Stomach (tissue), 9 donors: ENCODE results near the gene MRPL3. TPM values are rescaled to one million over a fixed set of nuclear protein-coding genes. Genes with fewer than 3 reads are reported as not detected.

Experiments used
- DNase-seq, 2 donors: peaks; one replicate each; pipeline versions ENCODE4 v3.0.0 to v3.0.0-alpha.2; 2013 to 2019
- H3K27ac ChIP-seq, 5 donors: fragments of 200-600 bp in 4 of 5; sonication (generic) in 4 of 5; one replicate each; pipeline ENCODE4 v1.5.1; 2013 to 2019; ENCODE audit warnings: mild to moderate bottlenecking in 1 of 5, moderate library complexity in 1 of 5
- H3K27me3 ChIP-seq, 3 donors: fragments of 200-600 bp; sonication (generic); one replicate each; pipeline ENCODE4 v1.5.1; 2017 to 2019; ENCODE audit warnings: mixed run types in 1 of 3
- H3K36me3 ChIP-seq, 4 donors: fragments of 200-600 bp; sonication (generic); 1 replicate in 3 of 4; 2 replicates in 1 of 4; pipeline ENCODE4 v1.5.1; 2016 to 2019
- H3K4me1 ChIP-seq, 4 donors: fragments of 200-600 bp; sonication (generic); one replicate each; pipeline ENCODE4 v1.5.1; 2016 to 2019
- H3K4me3 ChIP-seq, 4 donors: fragments of 200-600 bp; sonication (generic) in 3 of 4; one replicate each; pipeline ENCODE4 v1.5.1; 2016 to 2019; ENCODE audit warnings: mild to moderate bottlenecking in 1 of 4
- H3K9me3 ChIP-seq, 4 donors: fragments of 200-600 bp; sonication (generic); one replicate each; pipeline ENCODE4 v1.5.1; 2016 to 2019
- EP300 ChIP-seq: sonication (generic); formaldehyde crosslinking; IDR thresholded peaks from one replicate; pipeline ENCODE4 v1.6.1; 2017; ENCODE audit warnings: antibody characterized with exemption
- POLR2A ChIP-seq, 4 donors: fragments of 450-650 bp; IDR thresholded peaks; one replicate each; pipeline ENCODE4 v1.6.1; 2016; ENCODE audit warnings: antibody characterized with exemption in 4 of 4, control low read depth in 2 of 4, mild to moderate bottlenecking in 1 of 4, moderate library complexity in 1 of 4
- POLR2AphosphoS5 ChIP-seq, 3 donors: sonication (generic); formaldehyde crosslinking; IDR thresholded peaks; one replicate each; pipeline ENCODE4 v1.6.1; 2016; ENCODE audit warnings: antibody characterized with exemption in 3 of 3
- WGBS, 5 donors: extraction: QIAGEN DNeasy Blood & Tissue Kit in 3 of 5; methylation state at CpG; one replicate each; pipeline versions ENCODE4 v1.1.5 to v1.1.7; 2013 to 2018; 5-methylcytosine and 5-hydroxymethylcytosine counted together
- intact Hi-C: fragments of 100-400 bp; cut with DNase I; formaldehyde crosslinking; loops from one replicate; pipeline ENCODE4 v1.15.1; 2023; ENCODE audit warnings: low total_unique reads
- polyA plus RNA-seq, 3 donors: library from polyadenylated mRNA; stranded (reverse); fragments of 200-250 nt; gene quantifications; one replicate each; pipeline ENCODE4 v1.2.3, GENCODE V29; 2013
- small RNA-seq, 4 donors: library from RNA; depleted of rRNA; stranded (forward); fragments of <200 nt; gene quantifications; one replicate each; pipeline ENCODE3, GENCODE V24; 2016
- total RNA-seq, 5 donors: library from RNA; depleted of rRNA; stranded (reverse); fragments of >200 nt; gene quantifications; one replicate each; pipeline versions ENCODE4 v1.1.0 to v1.2.3, GENCODE V29; 2014 to 2016
- TF ChIP-seq, protein P1 (sequence below), 7 experiments: fragments of 450-650 bp in 4 of 7; fragments of 200-600 bp in 3 of 7; sonication (generic) in 3 of 7; IDR thresholded peaks; one replicate each; pipeline ENCODE4 v1.5.1; 2016 to 2019; ENCODE audit warnings: antibody characterized with exemption in 7 of 7, control low read depth in 2 of 7, mild to moderate bottlenecking in 1 of 7
- donor health status: healthy with polysubstance abuse.
- donor health status: Bipolar disorder and iron deficiency.
- donor health status: healthy.

Gene MRPL3
- total and polyA plus RNA-seq, 8 donors, result 12.8 to 99.0 (median 63.2) TPM

DNA sequence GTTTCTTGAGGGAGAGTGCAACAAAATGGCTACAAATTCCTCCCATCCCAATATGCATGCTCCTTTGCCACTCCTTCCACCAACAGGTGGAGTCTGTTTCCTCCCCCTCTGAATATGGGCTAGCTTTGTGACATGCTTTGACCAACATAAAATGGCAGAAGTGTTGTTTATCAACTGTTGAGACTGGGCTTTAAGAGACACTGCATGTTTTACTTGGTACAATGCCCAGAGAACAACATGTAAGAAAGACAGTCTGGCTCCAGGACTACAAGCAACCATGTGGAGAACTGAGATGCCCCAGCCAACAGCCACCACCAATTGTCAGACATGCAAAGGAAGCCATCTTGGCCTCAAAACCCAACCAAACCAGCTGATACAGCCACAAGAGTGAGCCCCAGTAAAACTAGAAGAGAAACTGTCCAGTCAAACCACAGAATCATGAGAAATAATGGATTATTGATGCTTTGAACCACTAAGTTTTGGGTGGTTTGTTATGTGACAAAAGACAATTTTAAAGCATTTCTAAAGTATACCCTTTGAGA is 80.7 kb downstream of the MRPL3 start:
- no peaks in the 10 kb centered on the region for H3K9me3 ChIP-seq
- TF ChIP-seq POLR2A (IDR thresholded peaks at IDR 0.05), result no peak
- TF ChIP-seq POLR2AphosphoS5 (IDR thresholded peaks at IDR 0.05), result no peak
- TF ChIP-seq, protein P1, sequence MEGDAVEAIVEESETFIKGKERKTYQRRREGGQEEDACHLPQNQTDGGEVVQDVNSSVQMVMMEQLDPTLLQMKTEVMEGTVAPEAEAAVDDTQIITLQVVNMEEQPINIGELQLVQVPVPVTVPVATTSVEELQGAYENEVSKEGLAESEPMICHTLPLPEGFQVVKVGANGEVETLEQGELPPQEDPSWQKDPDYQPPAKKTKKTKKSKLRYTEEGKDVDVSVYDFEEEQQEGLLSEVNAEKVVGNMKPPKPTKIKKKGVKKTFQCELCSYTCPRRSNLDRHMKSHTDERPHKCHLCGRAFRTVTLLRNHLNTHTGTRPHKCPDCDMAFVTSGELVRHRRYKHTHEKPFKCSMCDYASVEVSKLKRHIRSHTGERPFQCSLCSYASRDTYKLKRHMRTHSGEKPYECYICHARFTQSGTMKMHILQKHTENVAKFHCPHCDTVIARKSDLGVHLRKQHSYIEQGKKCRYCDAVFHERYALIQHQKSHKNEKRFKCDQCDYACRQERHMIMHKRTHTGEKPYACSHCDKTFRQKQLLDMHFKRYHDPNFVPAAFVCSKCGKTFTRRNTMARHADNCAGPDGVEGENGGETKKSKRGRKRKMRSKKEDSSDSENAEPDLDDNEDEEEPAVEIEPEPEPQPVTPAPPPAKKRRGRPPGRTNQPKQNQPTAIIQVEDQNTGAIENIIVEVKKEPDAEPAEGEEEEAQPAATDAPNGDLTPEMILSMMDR (IDR thresholded peaks at IDR 0.05), result no peak
- no peak for TF ChIP-seq EP300
- no peaks in the 10 kb centered on the region for H3K36me3 ChIP-seq
- H3K4me1 ChIP-seq, result no peaks in the 10 kb centered on the region
- intact Hi-C loops, result no loop called here
- H3K4me3 ChIP-seq, result no peak overlapping the region
- H3K27ac ChIP-seq, result no peak overlapping the region
- no peaks in the 10 kb centered on the region for H3K27me3 ChIP-seq
- DNase-seq, result no peak

DNA sequence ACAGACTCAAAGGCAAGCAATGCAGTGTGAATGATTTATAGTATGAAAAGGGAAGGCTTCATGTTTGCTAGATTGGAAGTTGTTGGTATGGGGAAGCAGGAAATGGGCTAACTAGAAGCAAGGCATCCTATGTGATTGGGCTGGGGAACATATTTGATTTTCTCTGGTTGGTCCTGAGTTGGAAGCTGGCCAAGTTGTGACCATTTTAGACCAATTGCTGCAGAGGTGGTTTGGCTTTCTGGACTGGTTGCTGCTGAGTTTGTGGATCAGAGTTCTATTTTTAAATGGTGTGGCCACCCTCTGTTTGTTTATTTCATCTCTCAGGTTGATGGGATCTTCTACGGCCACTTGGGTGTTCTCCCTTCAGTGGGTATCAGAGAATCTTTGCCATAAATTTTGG is 81.5 kb downstream of the MRPL3 start:
- Histone ChIP-seq H3K4me3 (no peak overlapping the region), H3K27ac (no peak overlapping the region), H3K4me1 (no peaks in the 10 kb centered on the region), H3K9me3 (no peaks in the 10 kb centered on the region), H3K36me3 (no peaks in the 10 kb centered on the region), H3K27me3 (no peaks in the 10 kb centered on the region)
- TF ChIP-seq, protein P1 (IDR thresholded peaks at IDR 0.05), result no peak
- no peak for TF ChIP-seq POLR2AphosphoS5 (IDR thresholded peaks at IDR 0.05)
- no peak for TF ChIP-seq EP300
- TF ChIP-seq POLR2A (IDR thresholded peaks at IDR 0.05), result no peak
- WGBS, 5 donors, result 80 to 95% (median 93%) methylated on average over 1 of the region's 1 CpG
- no peak for DNase-seq
- intact Hi-C loops, result no loop called here

DNA sequence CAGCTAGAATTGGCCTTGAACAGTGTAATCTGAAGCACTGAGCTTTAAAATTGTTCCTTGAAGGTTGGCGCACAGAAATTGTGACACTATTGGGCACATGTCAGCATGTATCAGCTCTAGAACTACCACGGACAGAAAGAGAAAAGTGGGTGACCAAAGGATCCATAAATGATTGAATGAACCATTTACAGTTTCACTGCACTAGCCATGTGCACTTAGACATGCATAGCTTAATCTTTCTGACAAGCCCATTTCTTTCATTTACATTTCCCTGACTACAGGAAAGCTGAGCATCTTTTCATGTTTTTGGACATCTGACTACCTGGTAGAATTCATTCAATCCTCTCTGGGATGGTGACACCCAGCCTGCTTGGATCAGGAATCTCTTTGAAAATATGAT is 85.0 kb downstream of the MRPL3 start:
- 83 to 96% (median 90%) methylated on average over 2 of the region's 2 CpGs for WGBS, 5 donors
- no peaks in the 10 kb centered on the region for H3K27me3 ChIP-seq
- no peak for DNase-seq
- H3K4me3 ChIP-seq, result no peak overlapping the region
- H3K27ac ChIP-seq, result no peak overlapping the region
- no peaks in the 10 kb centered on the region for H3K4me1 ChIP-seq
- no peaks in the 10 kb centered on the region for H3K9me3 ChIP-seq
- TF ChIP-seq POLR2AphosphoS5 (IDR thresholded peaks at IDR 0.05) (no peak), EP300 (no peak), POLR2A (IDR thresholded peaks at IDR 0.05) (no peak)
- TF ChIP-seq, protein P1 (IDR thresholded peaks at IDR 0.05), result no peak
- no peaks in the 10 kb centered on the region for H3K36me3 ChIP-seq
- intact Hi-C loops, result no loop called here

Small RNA genes within 50 kb of the gene (small RNA-seq; reads per million reads assigned to genes)
- gene AC107027.2 (0 reads per million in 4 donors), gene SNORA58 (8.8 to 23.8 (median 20.3) reads per million in 4 donors)

Other genes starting within 250 kb of the MRPL3 start
- gene NUDT16, start 121.2 kb downstream of the MRPL3 start, total RNA-seq, result 10 to 100 TPM; 22.3 to 81.1 (median 29.0) TPM
- 10 to 100 TPM; 15.3 to 21.9 (median 20.5) TPM for gene NUDT16, start 121.2 kb downstream of the MRPL3 start, polyA plus RNA-seq